ENCODE data around the gene GABRG3. TPM values are rescaled to one million over a fixed set of nuclear protein-coding genes. Genes with fewer than 3 reads are reported as not detected.

The GABRG3 gene
- total RNA-seq, 1 experiment from 2014 or later, result not detected

- TF ChIP-seq ZBTB33 (IDR thresholded peaks at IDR 0.05; ENCODE audit: extremely low read depth, insufficient replicate concordance, low read length) (no peak), TCF7L2 (IDR thresholded peaks at IDR 0.05; ENCODE audit: borderline replicate concordance, extremely low read depth, insufficient read depth, insufficient read length) (no peak), ATF3 (IDR thresholded peaks at IDR 0.05) (no peak), ZNF274 (IDR thresholded peaks at IDR 0.05; ENCODE audit: low read depth, low read length) (no peak), RAD21 (IDR thresholded peaks at IDR 0.05; ENCODE audit: low read depth) (no peak), CBX3 (IDR thresholded peaks at IDR 0.05; ENCODE audit: low read depth) (no peak), EZH2phosphoT487 (IDR thresholded peaks at IDR 0.05; ENCODE audit: borderline replicate concordance) (no peak)
Measured at GRCh38 chr15:27353856-27354255, 382.9 kb downstream of the GABRG3 start (continued).

GRCh38 chr15:27358751-27359434 lies 387.9 kb downstream of the GABRG3 start:
- H3K9ac ChIP-seq (ENCODE audit: low read length), result no peak overlapping the region
- BruUV-seq (replicated peaks), result no TSS peak
- RAD21 ChIA-PET (ENCODE audit: low non-redundant PET in 1 of 2, low total read pairs in 2 of 2, uncharacterized antibody in 2 of 2, unreplicated experiment in 2 of 2), result no interaction called here
- DNase-seq (ENCODE audit: low read depth, low spot score) (no peak), ATAC-seq (no peak)
- H3K27ac ChIP-seq (ENCODE audit: low read depth, low read length), result no peak overlapping the region
- no peaks in the 10 kb centered on the region for H3K79me2 ChIP-seq (ENCODE audit: insufficient read depth, low read length)
- CTCF ChIA-PET, result no interaction called here
- no peak overlapping the region for H3K4me2 ChIP-seq (ENCODE audit: low read length)
- POLR2A ChIA-PET, result no interaction called here
- H3K36me3 ChIP-seq (ENCODE audit: control insufficient read depth in 1 of 2, insufficient read depth in 2 of 2, low read length in 2 of 2), result no peaks in the 10 kb centered on the region
- no peak overlapping the region for H2AFZ ChIP-seq (ENCODE audit: low read depth, low read length, poor library complexity, severe bottlenecking)
- no peaks in the 10 kb centered on the region for H3K27me3 ChIP-seq (ENCODE audit: insufficient read depth, low read length)
- no peak overlapping the region for H3K4me3 ChIP-seq (replicated peaks in 1 of 2; ENCODE audit: low read depth in 1 of 2, low read length in 2 of 2)
- intact Hi-C loops (cut with micrococcal nuclease), result no loop called here
- TF ChIP-seq SIN3A (IDR thresholded peaks at IDR 0.05; ENCODE audit: low read depth) (no peak), CTCF (IDR thresholded peaks at IDR 0.05 in 2 of 3, conservative IDR thresholded peaks at IDR 0.05 in 1 of 3; ENCODE audit: borderline replicate concordance in 1 of 3, insufficient read depth in 1 of 3, low read depth in 2 of 3, low read length in 2 of 3) (0 out of 6 replicates have a peak, but pooled peaks of 2 of the 3 experiments have one; percentile 15 to 23)
- H4K20me1 ChIP-seq (ENCODE audit: insufficient read depth), result no peaks in the 10 kb centered on the region
- no peaks in the 10 kb centered on the region for H3K4me1 ChIP-seq (ENCODE audit: control insufficient read depth in 1 of 2, insufficient read depth in 2 of 2, low read length in 2 of 2)
- H3K9me3 ChIP-seq (ENCODE audit: control insufficient read depth in 1 of 2, insufficient read depth in 1 of 2, low read depth in 1 of 2, low read length in 2 of 2), result peaks cover 11 to 50% of the 10 kb centered on the region in 2 experiments; a peak in 2 of 4 replicates
- H3K9me2 ChIP-seq (ENCODE audit: insufficient read depth), result no peaks in the 10 kb centered on the region

All from HCT116 (cell line).